Activated effector memory CD4-positive, alpha-beta T cell treated with anti-CD3 and anti-CD28 coated beads, Interleukin-2, amount 50 U/mL, for 16 hours (primary cell): Measurements from ENCODE around the gene NUP50.

ENCODE experiments used
- DNase-seq: peaks from one replicate; pipeline ENCODE4 v3.0.0-alpha.2; 2020

The NUP50 gene

DNA sequence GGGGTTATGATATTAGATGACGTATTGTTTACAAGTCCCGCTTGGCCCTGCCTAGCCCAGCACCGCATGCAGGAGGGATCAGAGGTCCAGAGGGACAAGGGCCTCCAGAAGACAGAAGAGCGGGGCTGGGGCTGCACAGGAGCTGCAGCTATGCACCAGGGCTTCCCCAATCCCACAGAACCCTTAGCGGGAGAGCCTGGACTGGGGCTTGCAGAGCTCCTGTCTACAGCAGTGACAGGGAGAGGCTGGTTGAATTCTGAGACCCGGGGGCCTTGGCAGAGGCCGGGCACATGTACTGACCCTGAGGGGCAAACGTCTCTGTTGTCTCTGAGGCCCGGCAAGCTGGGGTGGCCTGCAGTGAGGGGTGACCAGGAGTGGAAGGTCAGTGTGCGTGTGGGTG, 70.1 kb downstream of the NUP50 start:
- DNase-seq: no peak

GRCh38 chr22:45235101-45235777, 71.5 kb downstream of the NUP50 start:
- no peak for DNase-seq

DNA sequence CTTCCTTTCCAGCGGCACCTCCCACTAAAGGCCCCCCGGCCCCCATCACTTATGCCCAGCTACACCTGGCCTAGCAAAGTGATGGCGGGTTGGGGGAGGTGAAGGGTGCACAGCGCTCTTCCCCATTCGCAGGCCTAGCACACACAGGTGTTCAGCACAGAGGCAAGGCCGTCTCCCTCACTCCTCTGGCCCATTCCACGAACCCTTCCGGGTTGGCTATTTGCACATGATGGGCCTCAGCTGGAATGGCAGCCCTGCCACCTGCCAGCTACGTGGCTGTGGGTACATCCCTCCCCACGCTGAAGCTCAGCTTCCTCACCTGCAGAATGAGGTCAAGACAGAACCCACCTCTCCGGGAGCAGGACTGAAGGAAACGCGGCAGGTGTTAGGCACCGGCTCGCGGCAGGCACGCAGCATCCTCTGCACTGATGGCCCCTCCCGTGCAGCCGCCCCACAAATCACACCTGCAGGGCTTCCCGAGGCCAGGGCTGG, 72.2 kb downstream of the NUP50 start:
- DNase-seq: no peak

- DNase-seq: no peak
Observed at GRCh38 chr22:45237065-45237990, 73.6 kb downstream of the NUP50 start.
